ENCODE measurements around the gene ALG8.
A peak's percentile ranks its signal among the peaks of the same experiment; 100 is the strongest.
"Not testable (repeated sequence)": the region's sequence is repeated elsewhere in the genome, so short reads cannot be mapped to it uniquely, and the experiment has no call there.

ALG8 gene

DNA sequence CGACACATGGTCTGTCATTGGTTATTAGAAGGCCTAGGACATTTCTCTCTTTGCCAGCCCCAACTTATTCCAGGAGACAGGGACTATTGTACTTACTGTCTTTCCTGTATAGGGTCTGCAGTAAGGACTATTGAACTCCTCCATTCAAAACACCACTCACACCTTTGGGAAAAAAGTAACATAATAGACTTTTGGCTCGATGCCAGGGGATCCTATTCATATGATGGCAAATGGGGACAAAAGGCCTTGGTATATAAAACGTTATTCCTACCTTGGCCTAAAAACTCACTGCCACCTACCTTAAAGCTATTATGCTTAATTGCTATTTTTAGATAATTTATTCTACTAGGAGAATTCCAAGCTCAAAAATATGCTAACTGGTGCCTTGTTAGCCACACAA, 53.5 kb downstream of the ALG8 start:
- DNase-seq (ENCODE audit: extremely low read depth, low read depth): no peak
- H3K4me3 ChIP-seq (replicated peaks; ENCODE audit: low read depth, low read length): no peak overlapping the region
- TF ChIP-seq CTCF (IDR thresholded peaks at IDR 0.05; ENCODE audit: low read depth, low read length, missing control alignments): no peak

DNA sequence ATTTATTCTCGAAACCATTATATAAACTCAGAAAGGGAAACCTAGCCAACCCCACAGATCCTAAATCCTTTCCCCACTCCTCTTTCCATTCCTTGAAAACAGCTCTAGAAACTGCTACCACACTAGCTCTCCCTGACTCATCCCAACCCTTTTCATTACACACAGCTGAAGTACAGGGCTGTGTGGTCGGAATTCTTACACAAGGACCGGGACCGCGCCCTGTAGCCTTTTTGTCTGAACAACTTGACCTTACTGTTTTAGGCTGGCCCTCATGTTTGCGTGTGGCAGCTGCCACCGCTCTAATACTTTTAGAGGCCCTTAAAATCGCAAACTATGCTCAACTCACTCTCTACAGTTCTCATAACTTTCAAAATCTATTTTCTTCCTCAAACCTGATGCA, 54.9 kb downstream of the ALG8 start:
- DNase-seq (ENCODE audit: extremely low read depth, low read depth); H3K4me3 ChIP-seq (replicated peaks; ENCODE audit: low read depth, low read length): not testable (repeated sequence)

DNA sequence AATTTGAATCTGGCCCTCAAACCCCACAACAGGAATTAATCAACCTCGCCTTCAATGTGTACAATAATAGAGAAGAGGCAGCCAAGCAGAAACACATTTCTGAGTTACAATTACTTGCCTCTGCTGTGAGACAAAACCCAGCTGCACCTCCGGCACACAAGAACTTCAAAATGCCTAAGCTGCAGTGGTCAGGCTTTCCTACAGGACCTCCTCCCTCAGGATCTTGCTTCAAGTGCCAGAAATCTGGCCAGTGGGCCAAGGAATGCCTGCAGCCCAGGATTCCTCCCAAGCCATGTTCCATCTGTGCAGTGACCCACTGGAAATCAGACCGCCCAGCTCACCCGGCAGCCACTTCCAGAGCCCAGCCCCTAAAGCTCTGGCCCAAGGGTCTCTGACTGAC, 56.4 kb downstream of the ALG8 start:
- no peak overlapping the region for H3K4me3 ChIP-seq (replicated peaks; ENCODE audit: low read depth, low read length)
- no peak for DNase-seq (ENCODE audit: extremely low read depth, low read depth)
- no peak for TF ChIP-seq CTCF (IDR thresholded peaks at IDR 0.05; ENCODE audit: low read depth, low read length, missing control alignments)

DNA sequence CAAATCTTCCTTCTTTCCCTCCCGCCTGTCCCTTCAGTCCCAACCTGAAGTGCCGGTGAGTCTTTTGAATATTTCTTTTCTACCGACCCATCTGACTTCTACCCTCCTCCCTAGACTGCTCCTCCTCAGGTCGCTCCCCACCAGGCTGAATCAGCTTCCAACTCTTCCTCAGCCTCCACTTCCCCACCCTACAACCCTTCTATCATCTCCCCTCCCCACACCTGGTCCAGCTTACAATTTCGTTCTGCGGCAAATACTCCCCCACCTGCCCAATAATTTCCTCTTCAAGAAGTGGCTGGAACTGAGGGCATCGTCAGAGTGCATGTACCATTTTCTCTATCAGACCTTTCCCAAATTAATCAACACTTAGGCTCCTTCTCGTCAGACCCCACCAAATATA, 57.3 kb downstream of the ALG8 start:
- no peak overlapping the region for H3K4me3 ChIP-seq (replicated peaks; ENCODE audit: low read depth, low read length)
- no peak for DNase-seq (ENCODE audit: extremely low read depth, low read depth)
- no peak for TF ChIP-seq CTCF (IDR thresholded peaks at IDR 0.05; ENCODE audit: low read depth, low read length, missing control alignments)

GRCh38 chr11:78081583-78081982, 57.8 kb downstream of the ALG8 start:
- H3K4me3 ChIP-seq (replicated peaks; ENCODE audit: low read depth, low read length): no peak overlapping the region
- TF ChIP-seq CTCF (IDR thresholded peaks at IDR 0.05; ENCODE audit: low read depth, low read length, missing control alignments): no peak
- no peak for DNase-seq (ENCODE audit: extremely low read depth, low read depth)

DNA sequence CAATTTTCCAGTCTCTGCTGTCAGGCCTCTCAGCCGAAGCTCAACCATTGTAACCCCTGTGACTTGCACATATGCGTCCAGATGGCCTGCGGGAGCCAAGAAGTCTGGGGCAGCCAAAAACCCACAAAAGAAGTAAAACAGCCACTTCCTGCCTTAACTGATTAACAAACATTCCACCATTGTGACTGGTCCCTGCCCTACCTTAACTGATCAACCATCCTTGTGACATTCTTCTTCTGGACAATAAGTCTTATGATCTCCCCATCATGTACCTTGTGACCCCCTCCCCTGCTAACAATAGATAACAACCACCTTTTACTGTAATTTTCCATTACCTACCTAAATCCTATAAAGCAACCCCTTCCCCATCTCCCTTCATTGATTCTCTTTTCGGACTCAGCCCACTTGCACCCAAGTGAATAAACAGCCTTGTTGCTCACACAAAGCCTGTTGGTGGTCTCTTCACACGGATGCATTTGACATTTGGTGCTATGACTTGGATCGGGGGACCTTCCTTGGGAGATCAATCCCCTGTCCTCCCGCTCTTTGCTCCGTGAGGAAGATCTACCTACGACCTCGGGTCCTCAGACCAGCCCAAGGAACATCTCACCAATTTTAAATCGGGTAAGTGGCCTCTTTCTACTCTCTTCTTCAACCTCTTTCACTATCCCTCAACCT, 58.5 kb downstream of the ALG8 start:
- no peak for DNase-seq (ENCODE audit: extremely low read depth, low read depth)
- no peak overlapping the region for H3K4me3 ChIP-seq (replicated peaks; ENCODE audit: low read depth, low read length)
- no peak for TF ChIP-seq CTCF (IDR thresholded peaks at IDR 0.05; ENCODE audit: low read depth, low read length, missing control alignments)

- TF ChIP-seq CTCF (IDR thresholded peaks at IDR 0.05; ENCODE audit: low read depth, low read length, missing control alignments): no peak
- no peak for DNase-seq (ENCODE audit: extremely low read depth, low read depth)
- peak overlapping the region; percentile 93 for H3K4me3 ChIP-seq (replicated peaks; ENCODE audit: low read depth, low read length)
Observed at GRCh38 chr11:78080084-78080817, 59.2 kb downstream of the ALG8 start.

Measured in HFF-Myc (cell line).